K562 (cell line): Measurements from ENCODE around the gene ELAC2. TPM values are rescaled to one million over a fixed set of nuclear protein-coding genes. Genes with fewer than 3 reads are reported as not detected.

Experiments used
- BDP1 ChIP-seq: IDR thresholded peaks from 3 replicates; pipeline ENCODE4 v1.6.1; 2011; ENCODE audit not compliant: insufficient read length, insufficient read depth
- EZH2 ChIP-seq: IDR thresholded peaks from 2 replicates; pipeline ENCODE4 v1.6.1; 2012; ENCODE audit warnings: low read depth, mild to moderate bottlenecking, inconsistent platforms, low read length, borderline replicate concordance
- GATAD2A ChIP-seq: fragments of 450-650 bp; IDR thresholded peaks from 2 replicates; pipeline ENCODE4 v1.6.1; 2017
- POLR2H ChIP-seq: IDR thresholded peaks from 2 replicates; pipeline ENCODE4 v1.6.1; 2016; ENCODE audit warnings: missing genetic modification characterization, low read depth, mild to moderate bottlenecking, control low read depth, missing compliant biosample characterization, moderate library complexity
- TEAD1 ChIP-seq, 2 experiments: fragments of 450-650 bp in 1 of 2; sonication (generic) in 1 of 2; formaldehyde crosslinking; IDR thresholded peaks; 2 replicates each; pipeline versions ENCODE4 v1.4.0 to v1.8.0; 2020 to 2022; ENCODE audit warnings: mild to moderate bottlenecking in 2 of 2, missing genetic modification reagents in 1 of 2
- ZBED1 ChIP-seq: IDR thresholded peaks from 2 replicates; pipeline ENCODE4 v1.6.1; 2014
- polyA plus RNA-seq, 8 experiments: library from polyadenylated mRNA; depleted of rRNA in 4 of 8; stranded (reverse) in 5 of 8; unstranded in 3 of 8; fragments of >200 nt; fragmentation: Nextera tagmentation in 2 of 8; fragmentation: Illumina TruSeq in 1 of 8; extraction: Ambion mirVana in 2 of 8; extraction: Trizol in 1 of 8; gene quantifications; 2 replicates each; pipeline versions ENCODE4 v1.2.1 to v1.2.3, GENCODE V29; 2011 to 2014; ENCODE audit warnings: inconsistent platforms in 1 of 8, missing spikeins in 1 of 8
- total RNA-seq, 7 experiments: library from RNA; depleted of rRNA in 6 of 7; stranded (reverse); fragments of >200 nt in 6 of 7; fragmentation: Illumina TruSeq in 2 of 7; extraction: Trizol in 2 of 7; gene quantifications; 2 replicates each; pipeline versions ENCODE4 v1.2.1 to v1.2.3, GENCODE V29; 2011 to 2021; ENCODE audit warnings: low replicate concordance in 1 of 7
- TF ChIP-seq, protein P1 (sequence below): sonication (generic); formaldehyde crosslinking; IDR thresholded peaks from 2 replicates; pipeline ENCODE4 v1.8.0; 2022; ENCODE audit warnings: missing genetic modification reagents, mild to moderate bottlenecking, moderate library complexity, borderline replicate concordance
- TF ChIP-seq, protein P2 (sequence below): fragments of 450-650 bp; IDR thresholded peaks from 2 replicates; pipeline ENCODE4 v1.6.1; 2018; ENCODE audit not compliant: partially characterized antibody
- TF ChIP-seq, protein P3 (sequence below), 2 experiments: fragments of 450-650 bp; conservative IDR thresholded peaks; 2 replicates each; pipeline ENCODE4 v1.6.1; 2017; ENCODE audit warnings: mild to moderate bottlenecking in 2 of 2, moderate library complexity in 2 of 2
- TF ChIP-seq, protein P4 (sequence below): sonication (generic); formaldehyde crosslinking; IDR thresholded peaks from 2 replicates; pipeline ENCODE4 v1.8.0; 2023; ENCODE audit warnings: mild to moderate bottlenecking, missing genetic modification reagents

ELAC2 gene
- total and polyA plus RNA-seq, 9 of the 15 experiments (the other 6 are each of a cell fraction or from before 2014, with no cell fraction given): 4.5 to 129 (median 70.6) TPM

DNA sequence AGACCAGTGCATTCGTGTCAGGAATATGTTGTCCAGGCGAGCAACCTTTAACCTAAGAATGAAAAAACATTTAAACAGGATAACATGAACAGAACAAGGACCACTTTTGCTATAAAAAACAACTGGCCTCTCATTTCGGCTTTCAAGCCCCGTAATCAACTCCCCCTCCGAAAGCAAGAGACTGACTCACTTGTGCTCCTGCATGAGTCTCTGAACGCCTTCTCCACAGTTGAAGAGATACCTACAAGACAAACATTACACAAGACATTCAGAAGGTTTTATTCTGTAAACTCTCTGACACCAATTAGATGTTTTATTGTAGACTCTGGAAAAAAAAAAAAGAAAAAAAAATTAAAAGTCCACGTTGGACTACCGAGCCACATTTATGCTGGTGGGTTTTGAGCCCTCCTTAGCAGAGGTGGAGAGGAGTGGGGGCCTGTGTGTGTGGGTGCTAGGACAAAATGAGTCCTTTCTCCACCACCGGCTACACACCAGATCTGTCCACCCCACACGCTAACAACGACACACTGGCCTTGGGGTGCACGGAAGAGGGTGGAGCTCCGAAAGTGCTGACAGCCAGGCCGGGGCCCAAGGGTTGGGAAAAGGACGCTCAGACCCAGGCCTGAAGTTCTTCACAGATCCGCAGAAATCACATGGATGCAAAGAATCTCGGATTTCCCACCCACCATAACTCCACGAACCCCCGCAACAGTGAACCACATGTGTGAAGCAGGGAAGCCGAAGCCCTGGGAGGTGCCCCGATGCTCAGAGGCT, 759 bp downstream of the ELAC2 start (continued):
- TF ChIP-seq, protein P1, sequence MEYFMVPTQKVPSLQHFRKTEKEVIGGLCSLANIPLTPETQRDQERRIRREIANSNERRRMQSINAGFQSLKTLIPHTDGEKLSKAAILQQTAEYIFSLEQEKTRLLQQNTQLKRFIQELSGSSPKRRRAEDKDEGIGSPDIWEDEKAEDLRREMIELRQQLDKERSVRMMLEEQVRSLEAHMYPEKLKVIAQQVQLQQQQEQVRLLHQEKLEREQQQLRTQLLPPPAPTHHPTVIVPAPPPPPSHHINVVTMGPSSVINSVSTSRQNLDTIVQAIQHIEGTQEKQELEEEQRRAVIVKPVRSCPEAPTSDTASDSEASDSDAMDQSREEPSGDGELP (CRISPR knock-in tag): 0 out of 2 replicates have a peak, but pooled peaks have one; percentile 10
- no peak for TF ChIP-seq POLR2H (tag)
- TF ChIP-seq EZH2: no peak
- TF ChIP-seq, protein P2, sequence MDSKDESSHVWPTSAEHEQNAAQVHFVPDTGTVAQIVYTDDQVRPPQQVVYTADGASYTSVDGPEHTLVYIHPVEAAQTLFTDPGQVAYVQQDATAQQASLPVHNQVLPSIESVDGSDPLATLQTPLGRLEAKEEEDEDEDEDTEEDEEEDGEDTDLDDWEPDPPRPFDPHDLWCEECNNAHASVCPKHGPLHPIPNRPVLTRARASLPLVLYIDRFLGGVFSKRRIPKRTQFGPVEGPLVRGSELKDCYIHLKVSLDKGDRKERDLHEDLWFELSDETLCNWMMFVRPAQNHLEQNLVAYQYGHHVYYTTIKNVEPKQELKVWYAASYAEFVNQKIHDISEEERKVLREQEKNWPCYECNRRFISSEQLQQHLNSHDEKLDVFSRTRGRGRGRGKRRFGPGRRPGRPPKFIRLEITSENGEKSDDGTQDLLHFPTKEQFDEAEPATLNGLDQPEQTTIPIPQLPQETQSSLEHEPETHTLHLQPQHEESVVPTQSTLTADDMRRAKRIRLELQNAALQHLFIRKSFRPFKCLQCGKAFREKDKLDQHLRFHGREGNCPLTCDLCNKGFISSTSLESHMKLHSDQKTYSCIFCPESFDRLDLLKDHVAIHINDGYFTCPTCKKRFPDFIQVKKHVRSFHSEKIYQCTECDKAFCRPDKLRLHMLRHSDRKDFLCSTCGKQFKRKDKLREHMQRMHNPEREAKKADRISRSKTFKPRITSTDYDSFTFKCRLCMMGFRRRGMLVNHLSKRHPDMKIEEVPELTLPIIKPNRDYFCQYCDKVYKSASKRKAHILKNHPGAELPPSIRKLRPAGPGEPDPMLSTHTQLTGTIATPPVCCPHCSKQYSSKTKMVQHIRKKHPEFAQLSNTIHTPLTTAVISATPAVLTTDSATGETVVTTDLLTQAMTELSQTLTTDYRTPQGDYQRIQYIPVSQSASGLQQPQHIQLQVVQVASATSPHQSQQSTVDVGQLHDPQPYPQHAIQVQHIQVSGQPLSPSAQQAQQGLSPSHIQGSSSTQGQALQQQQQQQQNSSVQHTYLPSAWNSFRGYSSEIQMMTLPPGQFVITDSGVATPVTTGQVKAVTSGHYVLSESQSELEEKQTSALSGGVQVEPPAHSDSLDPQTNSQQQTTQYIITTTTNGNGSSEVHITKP: no peak
- TF ChIP-seq BDP1: no peak
- TF ChIP-seq, protein P3, sequence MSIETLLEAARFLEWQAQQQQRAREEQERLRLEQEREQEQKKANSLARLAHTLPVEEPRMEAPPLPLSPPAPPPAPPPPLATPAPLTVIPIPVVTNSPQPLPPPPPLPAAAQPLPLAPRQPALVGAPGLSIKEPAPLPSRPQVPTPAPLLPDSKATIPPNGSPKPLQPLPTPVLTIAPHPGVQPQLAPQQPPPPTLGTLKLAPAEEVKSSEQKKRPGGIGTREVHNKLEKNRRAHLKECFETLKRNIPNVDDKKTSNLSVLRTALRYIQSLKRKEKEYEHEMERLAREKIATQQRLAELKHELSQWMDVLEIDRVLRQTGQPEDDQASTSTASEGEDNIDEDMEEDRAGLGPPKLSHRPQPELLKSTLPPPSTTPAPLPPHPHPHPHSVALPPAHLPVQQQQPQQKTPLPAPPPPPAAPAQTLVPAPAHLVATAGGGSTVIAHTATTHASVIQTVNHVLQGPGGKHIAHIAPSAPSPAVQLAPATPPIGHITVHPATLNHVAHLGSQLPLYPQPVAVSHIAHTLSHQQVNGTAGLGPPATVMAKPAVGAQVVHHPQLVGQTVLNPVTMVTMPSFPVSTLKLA (conservative IDR thresholded peaks at IDR 0.05): no peak
- TF ChIP-seq, protein P4, sequence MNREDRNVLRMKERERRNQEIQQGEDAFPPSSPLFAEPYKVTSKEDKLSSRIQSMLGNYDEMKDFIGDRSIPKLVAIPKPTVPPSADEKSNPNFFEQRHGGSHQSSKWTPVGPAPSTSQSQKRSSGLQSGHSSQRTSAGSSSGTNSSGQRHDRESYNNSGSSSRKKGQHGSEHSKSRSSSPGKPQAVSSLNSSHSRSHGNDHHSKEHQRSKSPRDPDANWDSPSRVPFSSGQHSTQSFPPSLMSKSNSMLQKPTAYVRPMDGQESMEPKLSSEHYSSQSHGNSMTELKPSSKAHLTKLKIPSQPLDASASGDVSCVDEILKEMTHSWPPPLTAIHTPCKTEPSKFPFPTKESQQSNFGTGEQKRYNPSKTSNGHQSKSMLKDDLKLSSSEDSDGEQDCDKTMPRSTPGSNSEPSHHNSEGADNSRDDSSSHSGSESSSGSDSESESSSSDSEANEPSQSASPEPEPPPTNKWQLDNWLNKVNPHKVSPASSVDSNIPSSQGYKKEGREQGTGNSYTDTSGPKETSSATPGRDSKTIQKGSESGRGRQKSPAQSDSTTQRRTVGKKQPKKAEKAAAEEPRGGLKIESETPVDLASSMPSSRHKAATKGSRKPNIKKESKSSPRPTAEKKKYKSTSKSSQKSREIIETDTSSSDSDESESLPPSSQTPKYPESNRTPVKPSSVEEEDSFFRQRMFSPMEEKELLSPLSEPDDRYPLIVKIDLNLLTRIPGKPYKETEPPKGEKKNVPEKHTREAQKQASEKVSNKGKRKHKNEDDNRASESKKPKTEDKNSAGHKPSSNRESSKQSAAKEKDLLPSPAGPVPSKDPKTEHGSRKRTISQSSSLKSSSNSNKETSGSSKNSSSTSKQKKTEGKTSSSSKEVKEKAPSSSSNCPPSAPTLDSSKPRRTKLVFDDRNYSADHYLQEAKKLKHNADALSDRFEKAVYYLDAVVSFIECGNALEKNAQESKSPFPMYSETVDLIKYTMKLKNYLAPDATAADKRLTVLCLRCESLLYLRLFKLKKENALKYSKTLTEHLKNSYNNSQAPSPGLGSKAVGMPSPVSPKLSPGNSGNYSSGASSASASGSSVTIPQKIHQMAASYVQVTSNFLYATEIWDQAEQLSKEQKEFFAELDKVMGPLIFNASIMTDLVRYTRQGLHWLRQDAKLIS (CRISPR knock-in tag): no peak
- no peak for TF ChIP-seq TEAD1 (CRISPR knock-in tag; IDR thresholded peaks at IDR 0.05)
- TF ChIP-seq GATAD2A: no peak
- no peak for TF ChIP-seq ZBED1
